Measurements from ENCODE around the gene CDR2. TPM values are rescaled to one million over a fixed set of nuclear protein-coding genes. Genes with fewer than 3 reads are reported as not detected.

CDR2 gene
- total and polyA plus RNA-seq, 4 donors: 14.8 to 22.2 (median 19.0) TPM

DNA sequence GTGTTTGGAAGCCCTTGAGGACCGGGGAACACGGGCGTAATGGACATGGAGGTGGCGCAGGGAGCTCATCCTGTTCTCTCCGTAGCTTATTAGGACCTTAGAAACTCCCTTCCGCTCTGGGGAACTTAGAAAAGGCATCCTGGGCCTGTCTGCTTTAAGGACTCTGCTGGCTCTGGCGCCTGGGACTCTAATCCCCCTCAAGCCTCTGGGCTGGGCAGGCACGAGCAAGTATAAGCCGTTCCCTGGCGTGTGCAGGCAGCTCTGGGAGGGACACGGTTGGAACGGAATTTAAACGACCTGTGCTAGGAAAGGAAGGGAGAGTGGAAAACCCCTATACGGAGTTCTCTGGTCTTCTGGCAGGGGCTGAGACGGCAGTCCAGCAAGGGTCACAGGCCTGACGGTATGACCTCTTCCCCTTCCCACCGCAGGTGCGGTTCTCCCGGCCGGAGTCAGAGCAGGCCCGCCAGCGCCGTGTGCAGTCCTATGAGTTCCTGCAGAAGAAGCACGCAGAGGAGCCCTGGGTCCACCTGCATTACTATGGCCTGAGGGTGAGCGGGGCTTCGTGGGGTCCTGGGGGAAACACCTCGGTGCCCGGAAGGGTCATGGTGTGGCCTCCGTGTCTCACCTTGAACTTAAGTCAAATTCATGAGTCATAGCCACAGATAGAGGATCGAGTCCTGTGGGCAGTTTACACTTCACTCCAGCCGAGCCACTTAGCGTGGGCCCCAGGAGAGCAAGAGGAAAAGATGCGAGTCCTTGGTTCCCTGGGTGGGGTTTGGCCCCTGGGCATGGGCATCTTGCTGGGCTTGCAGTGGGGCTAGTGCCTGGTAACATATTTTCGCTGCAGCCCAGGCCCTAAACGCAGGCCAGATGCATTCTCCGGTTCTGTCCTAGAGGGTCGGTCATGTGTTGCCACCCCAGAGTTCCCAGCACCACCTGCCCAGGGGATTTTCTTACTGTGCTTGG lies 59.5 kb downstream of the CDR2 start:
- Histone ChIP-seq H3K27ac (ENCODE audit: low read depth, low read length) (no peak overlapping the region), H3K4me1 (ENCODE audit: control insufficient read depth, insufficient read depth, low read length) (no peaks in the 10 kb centered on the region), H3K27me3 (ENCODE audit: control insufficient read depth, insufficient read depth, low read length) (no peaks in the 10 kb centered on the region), H3K4me3 (ENCODE audit: low read depth, low read length) (no peak overlapping the region), H3K36me3 (ENCODE audit: control insufficient read depth, insufficient read depth, low read length) (peaks cover 86% of the 10 kb centered on the region), H3K9me3 (ENCODE audit: control insufficient read depth, insufficient read depth, low read length) (no peaks in the 10 kb centered on the region)
- 88% methylated on average over 32 of the region's 37 CpGs for WGBS (ENCODE audit: insufficient coverage)
- DNase-seq (ENCODE audit: low read depth in 4 of 6, low spot score in 6 of 6): no peak

DNA sequence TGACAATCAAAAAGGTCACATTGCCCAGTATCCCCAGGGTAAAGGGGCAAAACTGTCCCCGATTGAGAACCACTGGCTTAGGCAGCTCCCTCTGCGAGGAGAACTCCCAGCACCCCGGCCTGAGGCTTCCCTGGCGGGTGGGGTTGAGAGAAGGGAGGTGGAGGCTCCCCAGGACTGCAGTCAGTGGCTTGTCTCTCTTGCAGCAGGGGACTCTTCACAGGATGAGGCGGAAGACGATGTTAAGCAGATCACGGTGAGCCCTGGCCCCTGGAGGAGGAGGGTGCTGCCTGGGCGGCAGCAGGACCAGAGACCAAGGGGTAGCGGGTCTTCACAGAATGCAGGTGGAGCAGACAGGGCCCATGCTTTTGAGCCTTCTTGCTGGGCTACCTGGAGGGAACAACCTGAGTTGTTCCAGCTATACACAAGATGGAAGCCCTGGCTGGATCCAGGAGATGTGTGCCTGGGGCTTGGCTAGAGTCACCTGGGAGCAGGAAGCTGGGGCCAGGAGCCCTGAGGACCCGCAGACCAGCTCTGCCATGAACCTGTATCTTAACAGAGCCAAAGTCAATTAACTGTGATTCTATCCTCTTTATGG lies 60.4 kb downstream of the CDR2 start:
- no peak overlapping the region for H3K27ac ChIP-seq (ENCODE audit: low read depth, low read length)
- no peak for DNase-seq (ENCODE audit: low read depth in 4 of 6, low spot score in 6 of 6)
- H3K27me3 ChIP-seq (ENCODE audit: control insufficient read depth, insufficient read depth, low read length): no peaks in the 10 kb centered on the region
- H3K4me3 ChIP-seq (ENCODE audit: low read depth, low read length): no peak overlapping the region
- WGBS (ENCODE audit: insufficient coverage): 92% methylated on average over 9 of the region's 10 CpGs
- H3K4me1 ChIP-seq (ENCODE audit: control insufficient read depth, insufficient read depth, low read length): no peaks in the 10 kb centered on the region
- H3K36me3 ChIP-seq (ENCODE audit: control insufficient read depth, insufficient read depth, low read length): peaks cover 88% of the 10 kb centered on the region
- no peaks in the 10 kb centered on the region for H3K9me3 ChIP-seq (ENCODE audit: control insufficient read depth, insufficient read depth, low read length)

DNA sequence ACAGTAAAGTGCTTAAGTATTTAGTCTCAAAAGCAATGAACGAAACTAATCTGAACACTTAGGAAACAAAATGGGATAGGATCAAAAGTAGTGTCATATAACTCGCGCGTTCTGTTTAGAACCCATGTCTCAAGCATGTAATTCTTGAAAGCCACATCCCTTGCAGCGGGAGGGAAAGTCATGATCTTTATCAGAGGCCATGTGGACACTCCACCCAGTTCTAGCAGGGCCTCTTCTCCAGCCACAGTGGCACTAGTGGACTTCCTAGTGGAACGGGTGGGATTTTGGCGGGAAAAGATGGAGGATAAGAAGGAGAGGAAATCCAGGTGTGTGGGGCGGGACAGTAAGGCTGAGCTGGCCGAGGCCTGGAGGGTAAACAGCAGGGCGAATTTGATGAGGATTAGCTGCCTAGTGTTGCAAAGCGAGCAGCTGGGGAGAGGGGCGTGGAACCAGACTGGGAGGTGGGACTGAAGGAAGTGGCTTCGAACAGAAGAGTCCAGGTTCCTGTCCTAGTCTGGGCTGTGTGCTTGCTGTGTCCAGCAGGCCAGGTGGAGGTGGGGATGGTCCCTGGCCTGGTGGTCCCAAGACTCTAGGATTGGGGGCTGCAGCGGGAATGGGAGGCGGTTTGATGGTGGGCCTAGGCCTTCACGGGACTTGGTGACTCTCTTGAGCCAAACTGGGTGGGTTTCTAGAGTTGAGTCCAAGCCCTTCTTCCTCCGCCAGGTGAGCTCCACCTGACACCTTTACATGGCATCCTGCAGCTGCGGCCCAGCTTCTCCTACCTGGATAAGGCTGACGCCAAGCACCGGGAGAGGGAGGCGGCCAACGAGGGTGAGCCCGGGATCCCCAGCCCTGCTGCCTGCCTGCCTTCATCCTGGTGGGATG lies 61.3 kb downstream of the CDR2 start:
- H3K27ac ChIP-seq (ENCODE audit: low read depth, low read length): no peak overlapping the region
- H3K4me3 ChIP-seq (ENCODE audit: low read depth, low read length): no peak overlapping the region
- H3K36me3 ChIP-seq (ENCODE audit: control insufficient read depth, insufficient read depth, low read length): peaks cover 86% of the 10 kb centered on the region
- no peak for DNase-seq (ENCODE audit: low read depth in 4 of 6, low spot score in 6 of 6)
- H3K27me3 ChIP-seq (ENCODE audit: control insufficient read depth, insufficient read depth, low read length): no peaks in the 10 kb centered on the region
- 96% methylated on average over 21 of the region's 23 CpGs for WGBS (ENCODE audit: insufficient coverage)
- H3K9me3 ChIP-seq (ENCODE audit: control insufficient read depth, insufficient read depth, low read length): no peaks in the 10 kb centered on the region
- no peaks in the 10 kb centered on the region for H3K4me1 ChIP-seq (ENCODE audit: control insufficient read depth, insufficient read depth, low read length)

DNA sequence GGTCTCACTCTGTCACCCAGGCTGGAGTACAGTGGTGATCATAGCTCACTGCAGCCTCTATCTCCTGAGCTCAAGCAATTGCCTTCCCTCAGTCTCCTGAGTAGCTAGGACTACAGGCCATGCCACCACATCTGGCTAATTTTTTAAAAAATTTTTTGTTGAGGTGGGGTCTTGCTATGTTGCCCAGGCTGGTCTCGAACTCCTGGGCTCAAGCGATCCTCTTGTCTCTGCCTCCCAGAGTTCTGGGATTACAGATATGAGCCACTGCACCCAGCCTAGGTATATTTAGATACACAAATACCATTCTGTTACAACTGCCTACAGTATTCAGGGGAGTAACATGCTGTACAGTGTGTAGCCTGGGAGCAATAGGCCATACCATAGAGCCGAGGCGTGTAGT lies 62.9 kb downstream of the CDR2 start:
- peaks cover 86% of the 10 kb centered on the region for H3K36me3 ChIP-seq (ENCODE audit: control insufficient read depth, insufficient read depth, low read length)
- no peaks in the 10 kb centered on the region for H3K9me3 ChIP-seq (ENCODE audit: control insufficient read depth, insufficient read depth, low read length)
- no peak overlapping the region for H3K4me3 ChIP-seq (ENCODE audit: low read depth, low read length)
- no peak overlapping the region for H3K27ac ChIP-seq (ENCODE audit: low read depth, low read length)
- DNase-seq (ENCODE audit: low read depth in 4 of 6, low spot score in 6 of 6): no peak
- no peaks in the 10 kb centered on the region for H3K4me1 ChIP-seq (ENCODE audit: control insufficient read depth, insufficient read depth, low read length)
- no peaks in the 10 kb centered on the region for H3K27me3 ChIP-seq (ENCODE audit: control insufficient read depth, insufficient read depth, low read length)
- WGBS (ENCODE audit: insufficient coverage): 95% methylated on average over 2 of the region's 4 CpGs

DNA sequence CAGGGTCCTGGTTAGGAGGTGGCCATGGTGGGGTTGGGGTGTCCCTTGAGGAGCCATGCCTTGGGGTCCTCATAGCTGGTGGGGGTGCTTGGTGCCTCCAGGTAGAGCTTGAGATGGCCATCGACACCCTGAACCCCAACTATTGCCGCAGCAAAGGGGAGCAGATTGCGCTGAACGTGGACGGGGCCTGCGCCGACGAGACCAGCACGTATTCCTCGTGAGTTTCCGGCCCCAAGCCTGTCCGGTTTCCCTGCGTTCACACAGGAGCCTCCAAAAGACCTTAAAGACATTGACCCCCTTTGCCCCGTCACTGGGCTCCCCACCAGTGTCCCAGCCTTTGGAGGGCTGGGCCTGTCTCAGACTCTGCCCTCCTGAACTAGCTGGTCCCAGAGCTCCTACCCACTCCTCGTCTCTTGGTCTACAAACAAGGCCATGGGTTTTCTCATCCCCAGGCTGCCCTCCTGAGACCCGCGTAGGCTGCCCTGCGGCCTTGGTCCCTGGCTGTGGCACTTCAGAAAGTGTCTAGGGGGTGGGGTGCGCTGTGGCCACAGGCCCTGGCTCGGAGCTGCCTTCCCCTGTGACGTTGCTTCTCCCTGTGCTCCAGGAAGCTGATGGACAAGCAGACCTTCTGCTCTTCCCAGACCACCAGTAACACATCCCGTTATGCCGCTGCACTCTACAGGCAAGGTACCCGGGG lies 65.4 kb downstream of the CDR2 start:
- H3K27me3 ChIP-seq (ENCODE audit: control insufficient read depth, insufficient read depth, low read length): no peaks in the 10 kb centered on the region
- H3K9me3 ChIP-seq (ENCODE audit: control insufficient read depth, insufficient read depth, low read length): no peaks in the 10 kb centered on the region
- H3K36me3 ChIP-seq (ENCODE audit: control insufficient read depth, insufficient read depth, low read length): peaks cover 79% of the 10 kb centered on the region
- H3K4me1 ChIP-seq (ENCODE audit: control insufficient read depth, insufficient read depth, low read length): no peaks in the 10 kb centered on the region
- no peak overlapping the region for H3K27ac ChIP-seq (ENCODE audit: low read depth, low read length)
- no peak overlapping the region for H3K4me3 ChIP-seq (ENCODE audit: low read depth, low read length)
- DNase-seq (ENCODE audit: low read depth in 4 of 6, low spot score in 6 of 6): no peak
- WGBS (ENCODE audit: insufficient coverage): 97% methylated on average over 19 of the region's 24 CpGs

DNA sequence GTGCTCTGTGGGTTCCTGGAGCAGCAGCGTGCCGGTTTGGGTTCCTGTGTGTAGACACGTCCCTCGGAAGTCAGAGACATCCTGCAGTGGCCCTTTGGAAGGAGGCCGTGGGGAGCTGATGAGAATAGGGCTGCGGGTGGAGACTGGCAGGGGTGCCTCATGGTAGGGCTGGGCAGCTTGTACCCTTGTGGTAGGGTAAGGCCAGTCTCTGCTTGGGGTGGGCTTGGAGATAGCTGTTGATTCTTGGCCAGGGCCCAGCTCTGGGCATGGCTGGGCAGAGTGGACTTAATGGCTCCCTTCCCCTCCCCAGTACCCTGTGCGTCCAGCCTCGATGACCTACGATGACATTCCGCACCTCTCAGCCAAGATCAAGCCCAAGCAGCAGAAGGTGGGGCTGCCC lies 66.6 kb downstream of the CDR2 start:
- Histone ChIP-seq H3K4me3 (ENCODE audit: low read depth, low read length) (no peak overlapping the region), H3K4me1 (ENCODE audit: control insufficient read depth, insufficient read depth, low read length) (no peaks in the 10 kb centered on the region), H3K27ac (ENCODE audit: low read depth, low read length) (no peak overlapping the region), H3K27me3 (ENCODE audit: control insufficient read depth, insufficient read depth, low read length) (no peaks in the 10 kb centered on the region), H3K36me3 (ENCODE audit: control insufficient read depth, insufficient read depth, low read length) (peaks cover 75% of the 10 kb centered on the region), H3K9me3 (ENCODE audit: control insufficient read depth, insufficient read depth, low read length) (no peaks in the 10 kb centered on the region)
- 96% methylated on average over 5 of the region's 10 CpGs for WGBS (ENCODE audit: insufficient coverage)
- no peak for DNase-seq (ENCODE audit: low read depth in 4 of 6, low spot score in 6 of 6)

DNA sequence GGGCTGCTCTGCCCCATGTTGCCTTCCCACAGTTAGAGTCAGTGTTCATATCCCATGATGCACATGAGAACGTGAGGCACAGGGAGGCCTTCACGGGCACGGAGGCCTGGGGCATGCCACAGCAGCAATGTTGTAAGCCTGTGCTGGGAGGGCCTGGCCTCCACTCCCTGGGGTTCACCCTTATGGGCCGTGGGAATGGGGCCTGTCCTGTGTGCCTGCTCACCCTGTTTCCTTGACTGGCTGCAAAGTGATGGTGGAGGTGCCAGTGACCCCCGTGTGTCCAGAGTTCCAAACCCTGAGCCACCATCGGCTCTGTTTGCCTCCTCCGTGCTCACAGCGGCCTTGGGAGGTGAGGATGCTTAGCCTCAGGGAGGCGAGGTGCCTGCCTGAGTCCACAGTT lies 67.6 kb downstream of the CDR2 start:
- WGBS (ENCODE audit: insufficient coverage): 94% methylated on average over 8 of the region's 9 CpGs
- H3K9me3 ChIP-seq (ENCODE audit: control insufficient read depth, insufficient read depth, low read length): no peaks in the 10 kb centered on the region
- no peak overlapping the region for H3K4me3 ChIP-seq (ENCODE audit: low read depth, low read length)
- H3K27me3 ChIP-seq (ENCODE audit: control insufficient read depth, insufficient read depth, low read length): no peaks in the 10 kb centered on the region
- no peak overlapping the region for H3K27ac ChIP-seq (ENCODE audit: low read depth, low read length)
- no peak for DNase-seq (ENCODE audit: low read depth in 4 of 6, low spot score in 6 of 6)
- no peaks in the 10 kb centered on the region for H3K4me1 ChIP-seq (ENCODE audit: control insufficient read depth, insufficient read depth, low read length)
- peaks cover 70% of the 10 kb centered on the region for H3K36me3 ChIP-seq (ENCODE audit: control insufficient read depth, insufficient read depth, low read length)

DNA sequence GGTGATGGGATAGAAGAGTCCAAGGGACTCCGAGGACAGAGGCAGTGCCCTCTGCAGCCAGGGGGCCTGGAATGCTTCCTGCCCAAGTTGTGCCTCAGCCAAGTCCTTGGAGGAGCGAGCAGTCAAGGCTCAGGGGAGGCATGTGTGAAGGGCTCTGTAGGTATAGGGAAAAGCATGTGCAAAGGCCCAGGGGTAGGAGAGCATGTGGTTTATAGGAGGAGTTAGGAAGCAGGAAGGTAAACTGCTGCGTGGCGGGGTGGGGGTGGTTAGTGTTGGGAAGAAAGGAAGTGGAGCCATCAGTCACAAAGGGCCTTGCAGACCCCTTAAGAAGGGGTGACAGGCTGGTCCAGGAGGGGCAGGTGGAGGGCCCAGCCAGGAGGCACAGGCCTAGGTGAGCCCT lies 70.0 kb downstream of the CDR2 start:
- Histone ChIP-seq H3K27me3 (ENCODE audit: control insufficient read depth, insufficient read depth, low read length) (no peaks in the 10 kb centered on the region), H3K9me3 (ENCODE audit: control insufficient read depth, insufficient read depth, low read length) (no peaks in the 10 kb centered on the region), H3K4me3 (ENCODE audit: low read depth, low read length) (no peak overlapping the region), H3K27ac (ENCODE audit: low read depth, low read length) (no peak overlapping the region), H3K4me1 (ENCODE audit: control insufficient read depth, insufficient read depth, low read length) (peaks cover 9% of the 10 kb centered on the region), H3K36me3 (ENCODE audit: control insufficient read depth, insufficient read depth, low read length) (peaks cover 54% of the 10 kb centered on the region)
- WGBS (ENCODE audit: insufficient coverage): 96% methylated on average over 4 of the region's 4 CpGs
- DNase-seq (ENCODE audit: low read depth in 4 of 6, low spot score in 6 of 6): no peak

DNA sequence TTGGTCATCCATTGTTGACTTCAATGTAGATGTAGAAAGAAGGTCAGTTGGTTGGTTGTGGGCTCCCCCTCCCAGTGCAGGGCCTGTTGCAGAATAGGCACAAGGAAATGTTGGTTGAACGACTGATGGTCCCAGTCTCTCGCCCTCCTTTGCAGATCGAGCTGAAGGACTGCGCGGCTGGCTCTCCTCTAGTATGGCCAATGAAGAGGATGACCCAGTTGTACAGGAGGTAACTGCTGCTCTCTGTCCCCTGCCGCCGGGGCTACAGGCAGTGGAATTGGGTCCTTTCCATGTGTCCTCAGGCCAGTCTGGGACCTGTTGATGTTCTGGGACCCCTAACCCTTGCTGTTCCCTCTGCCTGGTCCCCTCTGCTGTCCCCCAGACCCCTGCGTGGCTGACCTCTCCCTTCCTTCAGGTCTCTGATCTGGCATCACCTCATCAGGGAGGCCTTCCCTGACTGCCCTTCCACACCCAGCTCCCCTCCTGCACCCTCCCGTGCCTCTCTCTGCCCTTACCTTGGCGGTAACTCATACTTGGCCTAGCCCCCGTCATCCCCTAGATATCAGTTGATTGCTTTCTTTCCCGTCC lies 71.5 kb downstream of the CDR2 start:
- H3K4me3 ChIP-seq (ENCODE audit: low read depth, low read length): no peak overlapping the region
- no peaks in the 10 kb centered on the region for H3K27me3 ChIP-seq (ENCODE audit: control insufficient read depth, insufficient read depth, low read length)
- 98% methylated on average over 9 of the region's 12 CpGs for WGBS (ENCODE audit: insufficient coverage)
- H3K4me1 ChIP-seq (ENCODE audit: control insufficient read depth, insufficient read depth, low read length): peaks cover 9% of the 10 kb centered on the region
- H3K36me3 ChIP-seq (ENCODE audit: control insufficient read depth, insufficient read depth, low read length): peaks cover 43% of the 10 kb centered on the region
- no peak overlapping the region for H3K27ac ChIP-seq (ENCODE audit: low read depth, low read length)
- DNase-seq (ENCODE audit: low read depth in 4 of 6, low spot score in 6 of 6): no peak
- no peaks in the 10 kb centered on the region for H3K9me3 ChIP-seq (ENCODE audit: control insufficient read depth, insufficient read depth, low read length)

Measured in spinal cord (tissue), 10 donors.